Stimulated activated CD8-positive, alpha-beta memory T cell treated with anti-CD3 and anti-CD28 coated beads, Interleukin-12 subunit alpha, Interleukin-12 subunit beta, amount 100 ng/mL, for 4 hours (primary cell): ENCODE data around the gene CACNA1C.
A peak's percentile ranks its signal among the peaks of the same experiment; 100 is the strongest.

ENCODE experiments used
- DNase-seq: peaks from one replicate; pipeline ENCODE4 v3.0.0-alpha.2; 2020; ENCODE audit warnings: low read depth

CACNA1C gene

GRCh38 chr12:2052826-2053678 lies at the start of gene CACNA1C:
Gene CACNA1C, plus strand, starts transcription at chr12:2052987. Its CDS starts 576 bp downstream, at chr12:2053563.
- no peak for DNase-seq

GRCh38 chr12:2003676-2004112 lies 49.1 kb upstream of the CACNA1C start:
- no peak for DNase-seq

DNA sequence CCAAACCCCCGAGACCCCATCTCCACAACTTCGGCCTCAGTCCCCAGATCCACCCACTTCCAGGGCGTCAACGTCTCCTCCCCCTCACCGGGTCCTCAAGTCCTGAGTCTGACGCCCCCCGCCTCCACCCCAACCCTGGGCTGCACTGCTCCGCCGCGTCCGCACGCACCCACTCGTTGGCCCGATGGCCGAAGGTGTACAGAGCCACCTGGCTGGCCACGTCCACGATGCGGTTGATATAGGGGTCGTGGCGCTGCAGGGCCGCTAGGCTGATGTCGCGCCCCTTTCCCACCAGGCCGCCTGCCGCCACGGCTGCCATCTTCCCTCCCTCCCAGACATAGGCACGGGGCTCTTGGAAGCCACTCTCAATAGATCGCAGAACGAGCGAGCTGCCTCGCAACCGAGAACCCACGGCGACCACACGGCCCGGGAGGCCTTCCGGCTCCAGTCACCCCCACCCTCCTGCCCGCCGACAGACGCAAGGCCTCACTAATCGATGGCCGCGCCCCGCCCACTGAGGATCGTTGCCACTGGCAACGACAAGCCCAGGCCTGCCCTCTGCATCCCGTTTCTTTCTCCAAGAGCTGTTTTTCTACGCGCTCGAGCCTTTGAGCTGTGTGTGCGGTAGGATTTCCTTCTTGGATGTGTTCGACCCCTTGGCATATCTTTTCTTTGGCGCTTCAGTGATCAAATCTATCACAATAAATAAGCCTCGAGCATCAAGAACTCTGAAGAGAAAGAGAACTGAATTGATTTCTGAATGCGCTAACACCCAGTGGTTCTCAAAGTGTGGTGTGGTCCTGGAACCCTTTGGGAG lies 48.5 kb upstream of the CACNA1C start, which contains the start of gene DCP1B:
TSS of gene DCP1B (minus strand) at position 345 of the 817 bp plus-strand sequence. CDS start at position 319, 26 bp downstream.
- peak; percentile 86 for DNase-seq

DNA sequence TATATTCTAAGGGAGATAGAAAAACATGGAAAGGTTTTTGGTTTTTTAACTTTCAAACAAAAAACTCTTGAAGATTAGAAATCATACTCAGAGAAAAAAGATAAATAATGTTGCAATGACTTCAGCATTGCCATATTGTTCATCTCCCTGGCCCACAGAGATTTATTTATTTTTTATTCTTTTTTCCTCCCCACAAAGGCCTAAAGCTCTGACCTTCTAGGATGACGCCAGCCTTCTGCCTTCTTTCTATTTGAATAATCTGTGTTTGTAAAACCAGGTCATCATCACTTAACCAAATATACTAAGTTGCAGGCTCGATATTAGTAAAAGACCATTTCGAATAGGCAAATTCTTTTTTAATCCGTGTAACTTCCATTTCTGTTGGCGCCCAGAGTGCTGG lies 44.1 kb upstream of the CACNA1C start:
- DNase-seq = no peak

- DNase-seq = no peak
These were observed 43.2 kb upstream of the CACNA1C start for GRCh38 chr12:2009623-2010022.

- no peak for DNase-seq
These were observed 40.9 kb upstream of the CACNA1C start for GRCh38 chr12:2011643-2012607.

- no peak for DNase-seq
These were observed 39.7 kb upstream of the CACNA1C start for GRCh38 chr12:2013086-2013485.

- no peak for DNase-seq
These were observed 39.1 kb upstream of the CACNA1C start for GRCh38 chr12:2013527-2014223.

DNA sequence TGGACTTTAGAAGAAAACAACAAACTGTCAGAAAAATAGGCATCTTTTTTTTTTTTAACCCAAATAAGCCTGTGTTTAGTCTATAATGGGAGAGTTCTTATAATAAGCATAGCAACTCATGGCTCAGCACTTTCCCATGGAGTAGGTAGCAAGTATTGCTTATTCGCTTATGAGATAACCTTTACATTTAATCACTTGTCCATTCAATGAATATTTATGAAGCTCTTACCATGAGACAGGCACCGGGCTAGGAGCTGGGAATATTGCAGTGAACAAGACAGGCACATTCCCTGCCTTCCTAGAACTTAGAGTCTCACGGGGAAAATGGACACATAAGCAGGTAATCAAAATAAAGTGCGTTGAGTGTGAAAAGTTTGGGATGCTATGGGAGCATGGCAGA lies 38.6 kb upstream of the CACNA1C start:
- DNase-seq = no peak

DNA sequence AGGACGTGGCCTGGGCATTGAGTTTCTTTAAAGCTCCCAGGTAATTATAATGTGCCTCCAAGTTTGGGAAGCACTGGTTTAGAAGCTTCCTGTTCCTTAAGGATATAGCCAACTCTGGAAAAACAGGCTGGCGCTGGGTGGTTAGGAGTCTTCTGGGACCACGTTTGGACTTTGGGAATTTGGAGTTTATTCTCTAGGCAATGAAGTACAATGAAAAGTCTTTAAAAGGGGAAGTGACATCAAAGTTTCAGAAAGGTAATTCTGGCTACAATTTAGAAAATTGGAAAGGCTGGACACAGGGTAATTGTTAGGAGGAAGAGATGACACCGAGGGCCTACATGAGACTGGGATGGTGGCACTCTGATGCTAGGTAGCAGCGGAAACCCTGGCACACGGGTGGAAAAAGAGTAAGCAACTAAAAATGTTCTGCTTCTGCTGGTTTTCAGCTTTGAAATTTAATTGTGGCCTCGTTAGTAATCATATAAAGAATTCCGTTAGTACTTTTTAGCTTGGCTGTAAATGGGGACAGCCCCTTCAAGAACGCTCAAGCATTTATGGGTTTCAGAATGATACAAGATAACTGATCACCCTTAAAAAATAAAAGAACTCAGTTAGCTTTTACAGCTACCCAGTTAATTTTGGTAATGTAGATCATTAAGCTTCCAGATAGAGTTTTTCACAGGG lies 35.8 kb upstream of the CACNA1C start:
- DNase-seq = no peak

DNA sequence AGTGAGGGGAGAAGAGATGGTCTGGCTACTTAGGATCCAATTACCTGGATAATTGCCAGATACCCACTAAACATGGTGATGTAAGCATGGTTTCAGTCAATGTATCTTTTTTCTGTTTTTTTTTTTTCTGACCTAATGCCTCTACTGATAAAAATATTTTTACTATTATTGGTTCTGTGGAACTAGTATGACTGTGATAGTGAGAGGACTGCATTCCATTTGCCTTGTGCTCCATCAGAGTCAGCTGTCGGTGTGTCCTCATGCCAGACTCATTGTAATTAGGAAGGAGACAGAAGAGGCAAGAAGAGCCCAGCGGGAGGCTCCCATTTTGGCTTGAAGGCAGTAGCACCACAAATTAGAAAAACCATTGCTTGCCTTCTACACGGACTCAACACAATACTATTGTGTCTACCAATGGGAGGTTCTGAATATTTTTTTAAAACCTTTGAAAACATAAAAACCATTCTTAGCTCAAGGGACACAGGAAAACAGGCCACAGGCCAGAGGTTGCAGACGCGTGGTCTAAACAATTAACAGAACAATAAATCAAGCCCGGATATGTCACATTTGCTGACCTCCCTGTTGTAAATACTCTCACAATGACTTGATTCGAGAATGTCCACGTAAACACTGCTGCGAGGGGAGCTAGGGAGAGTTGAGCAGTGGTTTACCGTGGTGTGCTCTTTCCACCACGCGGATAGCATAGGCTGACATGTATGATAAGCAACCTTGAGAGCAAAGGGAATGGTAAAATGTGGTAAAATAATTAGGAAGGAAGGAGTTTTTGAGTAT lies 35.0 kb upstream of the CACNA1C start:
- DNase-seq = no peak

- no peak for DNase-seq
These were observed 34.4 kb upstream of the CACNA1C start for GRCh38 chr12:2018391-2018790.

DNA sequence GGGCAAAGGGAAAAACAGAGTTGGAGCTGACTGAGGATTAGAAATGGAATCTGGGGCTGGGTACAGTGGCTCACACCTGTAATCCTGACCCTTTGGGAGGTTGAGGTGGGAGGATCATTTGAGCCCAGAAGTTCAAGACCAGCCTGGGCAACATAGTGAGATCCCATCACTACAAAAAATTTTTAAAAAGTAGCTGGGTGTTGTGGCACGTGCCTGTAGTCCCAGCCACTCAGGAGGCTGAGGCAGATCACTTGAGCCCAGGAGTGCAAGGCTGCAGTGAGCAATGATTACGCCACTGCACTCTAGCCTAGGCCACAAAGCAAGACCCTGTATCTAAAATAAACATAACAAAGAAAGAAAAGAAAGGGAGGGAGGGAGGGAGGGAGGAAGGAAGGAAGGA lies 33.7 kb upstream of the CACNA1C start:
- no peak for DNase-seq

GRCh38 chr12:2020511-2020910 lies 32.3 kb upstream of the CACNA1C start:
- no peak for DNase-seq

- DNase-seq = no peak
These were observed 29.4 kb upstream of the CACNA1C start for GRCh38 chr12:2023365-2023764.

DNA sequence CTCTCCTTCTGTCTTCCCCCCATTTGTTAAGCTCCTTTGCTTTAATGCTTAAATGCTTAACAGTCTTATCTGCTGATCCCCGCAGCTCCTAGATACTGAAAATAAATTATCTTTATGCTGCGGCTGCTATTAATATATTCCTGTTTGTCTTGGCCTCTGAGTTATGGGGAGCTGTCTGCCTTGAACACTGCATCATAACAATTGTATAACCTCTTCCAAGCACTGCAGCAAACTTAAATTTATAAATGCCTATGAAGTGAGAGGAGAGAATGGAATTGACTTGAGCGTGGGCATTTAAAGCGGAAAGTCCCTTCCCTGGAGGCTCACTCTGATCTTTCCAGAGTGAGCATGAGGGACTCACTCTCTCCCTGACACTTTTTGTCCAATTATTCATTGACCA lies 25.4 kb upstream of the CACNA1C start:
- DNase-seq = no peak

DNA sequence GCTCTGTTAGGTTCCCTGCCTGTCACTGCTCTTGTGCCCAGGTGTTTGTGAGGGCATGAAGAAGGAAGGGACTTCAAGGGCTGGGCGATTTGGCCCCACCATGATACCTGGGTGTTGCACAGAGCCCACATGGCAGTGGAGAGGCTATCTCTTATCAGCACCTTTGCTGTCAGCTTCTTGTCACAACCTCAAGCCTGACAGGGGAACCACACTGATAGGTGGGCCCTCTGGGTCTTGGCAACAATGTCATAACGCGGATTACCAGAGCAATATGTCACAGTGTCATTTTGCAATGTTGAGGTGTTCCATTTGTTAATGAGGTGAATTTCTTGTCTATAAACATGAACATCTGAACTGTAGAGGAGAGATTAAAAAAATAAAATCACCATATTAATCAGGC lies 22.9 kb upstream of the CACNA1C start:
- DNase-seq = no peak

DNA sequence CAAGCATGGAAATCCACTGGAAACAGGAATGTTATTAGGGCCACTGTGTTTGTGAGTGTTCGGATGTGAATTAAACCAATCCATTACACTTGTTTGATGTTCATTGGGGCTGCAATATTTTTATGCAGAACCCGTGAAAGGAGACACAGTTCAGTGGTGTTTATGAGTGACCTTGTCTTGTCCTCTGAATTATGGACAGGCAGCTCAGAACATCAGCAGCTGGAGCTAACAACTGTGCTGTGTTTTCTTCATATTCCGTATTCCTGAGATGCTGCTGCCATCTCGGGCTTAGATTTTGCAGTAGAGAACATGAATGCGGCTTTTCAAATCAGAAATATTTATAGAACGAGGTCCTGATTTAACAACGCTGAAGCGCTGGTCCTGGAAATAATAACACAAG lies 20.3 kb upstream of the CACNA1C start:
- DNase-seq = no peak

DNA sequence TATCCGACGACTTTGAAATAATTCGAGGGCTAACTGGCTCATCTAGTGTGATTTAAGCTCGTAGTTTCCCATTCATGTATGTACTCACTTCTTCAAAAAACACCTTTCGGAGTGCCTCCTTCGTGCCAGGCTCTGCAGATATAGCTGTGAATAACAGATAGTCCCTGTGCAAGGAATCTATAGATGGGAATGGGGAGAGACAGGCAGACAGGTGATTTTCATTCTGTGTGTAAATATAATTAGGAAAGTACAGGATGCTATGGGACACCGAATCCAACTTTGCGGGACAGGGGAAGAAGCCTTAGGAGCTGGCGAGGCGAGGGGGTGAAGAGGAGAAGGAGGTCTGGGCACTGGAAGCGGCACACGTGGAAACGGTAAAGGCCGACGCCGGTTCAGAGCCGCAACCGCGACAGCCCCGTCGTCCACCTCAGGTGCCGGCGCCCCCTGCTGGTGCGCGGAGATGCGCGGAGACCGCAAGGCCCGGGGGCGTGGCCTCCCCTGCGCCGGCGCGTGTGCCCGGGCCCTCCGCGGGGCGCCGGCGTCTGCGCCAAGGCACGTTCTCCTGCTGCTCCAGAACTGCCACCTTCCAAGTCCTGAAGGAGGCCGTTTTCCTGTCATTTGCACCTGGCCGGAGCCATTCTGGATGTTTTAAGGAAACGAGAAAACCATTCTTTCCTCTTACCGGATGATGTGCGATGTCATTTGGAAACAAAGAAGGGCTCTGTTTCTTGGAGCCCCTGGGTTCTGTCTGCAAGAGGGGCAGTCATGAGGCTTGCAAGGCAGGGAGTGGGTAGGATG lies 18.0 kb upstream of the CACNA1C start:
- DNase-seq = peak; percentile 74
